HL-60 (cell line): Measurements from ENCODE around the gene ABCA4.

ENCODE experiments used
- DNase-seq, 2 experiments: peaks; one replicate each; pipeline ENCODE4 v3.0.0-alpha.2; 2010 to 2020; ENCODE audit warnings: low read depth in 1 of 2, low spot score in 1 of 2
- H3K27ac ChIP-seq: fragments of 250-450 bp; sonication (Bioruptor Pico); replicated peaks from 2 replicates; pipeline ENCODE4 v1.5.1; 2020; ENCODE audit warnings: mild to moderate bottlenecking, moderate library complexity
- H3K27me3 ChIP-seq: fragments of 250-450 bp; sonication (Bioruptor Pico); 2 replicates; pipeline ENCODE4 v1.5.1; 2021; ENCODE audit warnings: mild to moderate bottlenecking, moderate library complexity; ENCODE audit not compliant: insufficient read depth, poor library complexity, severe bottlenecking
- H3K4me3 ChIP-seq: replicated peaks from 2 replicates; pipeline ENCODE4 v1.5.1; 2011; ENCODE audit warnings: mild to moderate bottlenecking, control low read depth, low read length; ENCODE audit not compliant: insufficient read depth
- GABPA ChIP-seq: IDR thresholded peaks from 2 replicates; pipeline ENCODE4 v1.6.1; 2012; ENCODE audit warnings: low read depth
- POLR2AphosphoS5 ChIP-seq: IDR thresholded peaks from 2 replicates; pipeline ENCODE4 v1.6.1; 2012; ENCODE audit warnings: low read depth
- SPI1 ChIP-seq: IDR thresholded peaks from 2 replicates; pipeline ENCODE4 v1.6.1; 2012; ENCODE audit warnings: low read depth, mild to moderate bottlenecking, borderline replicate concordance
- TF ChIP-seq, protein P1 (sequence below): IDR thresholded peaks from 2 replicates; pipeline ENCODE4 v1.6.1; 2012; ENCODE audit warnings: low read depth; ENCODE audit not compliant: insufficient replicate concordance
- TF ChIP-seq, protein P2 (sequence below): IDR thresholded peaks from one replicate; pipeline ENCODE4 v1.5.1; 2011; ENCODE audit warnings: low read length, control low read depth, inconsistent platforms; ENCODE audit not compliant: insufficient read depth

Gene ABCA4

DNA sequence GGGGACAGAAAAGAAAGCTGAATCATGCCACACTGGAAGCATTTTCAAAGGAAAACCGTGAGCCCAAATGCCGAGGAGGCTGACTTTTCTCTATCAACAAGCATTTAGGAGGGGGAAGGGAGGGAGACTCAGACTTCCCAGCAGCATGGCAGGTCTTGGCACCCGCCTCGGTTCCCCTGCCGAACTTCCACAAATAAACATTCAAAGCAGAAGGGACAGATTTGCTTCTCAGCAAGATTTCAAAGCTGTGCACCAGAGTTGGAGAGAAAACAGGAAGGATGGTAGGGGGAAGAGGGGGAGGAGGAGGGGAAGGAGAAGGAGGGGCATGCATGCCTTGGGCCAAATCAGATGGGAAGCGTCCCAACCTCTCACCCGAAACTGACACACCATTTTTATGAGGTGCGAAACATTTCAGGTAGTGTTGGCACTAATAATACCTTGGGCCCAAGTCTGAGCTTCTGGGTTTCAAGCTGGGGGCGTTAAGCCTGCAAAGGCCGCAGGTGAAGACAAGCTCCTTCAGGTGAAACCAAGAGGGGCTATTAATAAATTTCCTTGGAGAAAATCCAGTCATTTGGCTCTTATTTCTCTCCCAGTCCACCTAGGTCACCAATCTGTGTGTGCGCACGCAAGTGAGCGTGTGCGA lies 26.4 kb downstream of the ABCA4 start:
- H3K4me3 ChIP-seq, result no peak overlapping the region
- TF ChIP-seq SPI1 (no peak), POLR2AphosphoS5 (no peak), GABPA (no peak)
- TF ChIP-seq, protein P1, sequence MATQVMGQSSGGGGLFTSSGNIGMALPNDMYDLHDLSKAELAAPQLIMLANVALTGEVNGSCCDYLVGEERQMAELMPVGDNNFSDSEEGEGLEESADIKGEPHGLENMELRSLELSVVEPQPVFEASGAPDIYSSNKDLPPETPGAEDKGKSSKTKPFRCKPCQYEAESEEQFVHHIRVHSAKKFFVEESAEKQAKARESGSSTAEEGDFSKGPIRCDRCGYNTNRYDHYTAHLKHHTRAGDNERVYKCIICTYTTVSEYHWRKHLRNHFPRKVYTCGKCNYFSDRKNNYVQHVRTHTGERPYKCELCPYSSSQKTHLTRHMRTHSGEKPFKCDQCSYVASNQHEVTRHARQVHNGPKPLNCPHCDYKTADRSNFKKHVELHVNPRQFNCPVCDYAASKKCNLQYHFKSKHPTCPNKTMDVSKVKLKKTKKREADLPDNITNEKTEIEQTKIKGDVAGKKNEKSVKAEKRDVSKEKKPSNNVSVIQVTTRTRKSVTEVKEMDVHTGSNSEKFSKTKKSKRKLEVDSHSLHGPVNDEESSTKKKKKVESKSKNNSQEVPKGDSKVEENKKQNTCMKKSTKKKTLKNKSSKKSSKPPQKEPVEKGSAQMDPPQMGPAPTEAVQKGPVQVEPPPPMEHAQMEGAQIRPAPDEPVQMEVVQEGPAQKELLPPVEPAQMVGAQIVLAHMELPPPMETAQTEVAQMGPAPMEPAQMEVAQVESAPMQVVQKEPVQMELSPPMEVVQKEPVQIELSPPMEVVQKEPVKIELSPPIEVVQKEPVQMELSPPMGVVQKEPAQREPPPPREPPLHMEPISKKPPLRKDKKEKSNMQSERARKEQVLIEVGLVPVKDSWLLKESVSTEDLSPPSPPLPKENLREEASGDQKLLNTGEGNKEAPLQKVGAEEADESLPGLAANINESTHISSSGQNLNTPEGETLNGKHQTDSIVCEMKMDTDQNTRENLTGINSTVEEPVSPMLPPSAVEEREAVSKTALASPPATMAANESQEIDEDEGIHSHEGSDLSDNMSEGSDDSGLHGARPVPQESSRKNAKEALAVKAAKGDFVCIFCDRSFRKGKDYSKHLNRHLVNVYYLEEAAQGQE, result no peak
- TF ChIP-seq, protein P2, sequence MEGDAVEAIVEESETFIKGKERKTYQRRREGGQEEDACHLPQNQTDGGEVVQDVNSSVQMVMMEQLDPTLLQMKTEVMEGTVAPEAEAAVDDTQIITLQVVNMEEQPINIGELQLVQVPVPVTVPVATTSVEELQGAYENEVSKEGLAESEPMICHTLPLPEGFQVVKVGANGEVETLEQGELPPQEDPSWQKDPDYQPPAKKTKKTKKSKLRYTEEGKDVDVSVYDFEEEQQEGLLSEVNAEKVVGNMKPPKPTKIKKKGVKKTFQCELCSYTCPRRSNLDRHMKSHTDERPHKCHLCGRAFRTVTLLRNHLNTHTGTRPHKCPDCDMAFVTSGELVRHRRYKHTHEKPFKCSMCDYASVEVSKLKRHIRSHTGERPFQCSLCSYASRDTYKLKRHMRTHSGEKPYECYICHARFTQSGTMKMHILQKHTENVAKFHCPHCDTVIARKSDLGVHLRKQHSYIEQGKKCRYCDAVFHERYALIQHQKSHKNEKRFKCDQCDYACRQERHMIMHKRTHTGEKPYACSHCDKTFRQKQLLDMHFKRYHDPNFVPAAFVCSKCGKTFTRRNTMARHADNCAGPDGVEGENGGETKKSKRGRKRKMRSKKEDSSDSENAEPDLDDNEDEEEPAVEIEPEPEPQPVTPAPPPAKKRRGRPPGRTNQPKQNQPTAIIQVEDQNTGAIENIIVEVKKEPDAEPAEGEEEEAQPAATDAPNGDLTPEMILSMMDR, result no peak
- peaks cover 17% of the 10 kb centered on the region for H3K27me3 ChIP-seq

DNA sequence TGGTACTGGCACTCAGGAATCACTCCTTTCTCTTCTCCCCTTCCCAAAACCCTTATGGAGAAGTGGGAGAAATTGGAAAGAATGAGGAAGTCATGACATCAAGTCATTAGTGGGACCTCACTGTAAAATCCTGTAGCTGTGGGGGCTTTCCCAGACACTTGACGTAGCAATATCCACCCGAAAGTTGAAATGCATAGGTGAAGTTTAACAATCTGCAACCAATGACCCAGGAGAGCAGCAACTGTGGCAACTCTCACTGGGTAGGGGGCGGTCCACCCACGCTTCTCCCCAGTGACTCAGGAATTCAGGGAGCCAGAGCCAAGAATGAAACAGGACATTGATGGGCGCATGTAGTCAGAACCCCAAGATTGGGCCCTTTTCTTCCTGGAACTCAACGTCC lies 27.0 kb downstream of the ABCA4 start:
- H3K27ac ChIP-seq, result no peak overlapping the region
- no peak overlapping the region for H3K4me3 ChIP-seq
- TF ChIP-seq SPI1, result peak; percentile 33
- no peak for TF ChIP-seq GABPA
- TF ChIP-seq, protein P2, result no peak
- no peak for DNase-seq
- H3K27me3 ChIP-seq, result peaks cover 17% of the 10 kb centered on the region

More for the DNA sequence above, 26.4 kb downstream of the ABCA4 start:
- no peak overlapping the region for H3K27ac ChIP-seq
- DNase-seq, result peak in 1 of 2 experiments; percentile 23

DNA sequence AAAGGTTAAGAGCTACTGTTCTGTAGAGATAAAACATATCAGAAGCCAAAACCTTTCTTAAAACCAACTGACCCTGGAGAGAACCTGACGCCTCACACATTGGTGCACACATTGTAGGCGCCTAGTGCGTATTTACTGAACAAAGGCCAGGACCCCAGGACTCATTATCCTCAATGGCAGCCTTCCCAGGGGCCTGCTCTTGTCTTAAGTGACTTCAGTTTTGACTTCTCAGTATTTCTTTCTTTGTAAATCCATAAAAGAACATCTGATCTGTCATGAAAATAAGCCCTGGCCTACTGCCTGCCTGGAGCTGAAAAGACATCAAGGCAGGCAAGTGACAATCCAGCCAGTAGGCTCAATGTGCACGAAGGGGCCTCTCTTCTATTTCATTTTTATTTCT lies 27.6 kb downstream of the ABCA4 start:
- TF ChIP-seq, protein P2, result no peak
- no peak for TF ChIP-seq GABPA
- Histone ChIP-seq H3K27me3 (peaks cover 17% of the 10 kb centered on the region), H3K4me3 (no peak overlapping the region), H3K27ac (no peak overlapping the region)
- DNase-seq, result no peak

DNA sequence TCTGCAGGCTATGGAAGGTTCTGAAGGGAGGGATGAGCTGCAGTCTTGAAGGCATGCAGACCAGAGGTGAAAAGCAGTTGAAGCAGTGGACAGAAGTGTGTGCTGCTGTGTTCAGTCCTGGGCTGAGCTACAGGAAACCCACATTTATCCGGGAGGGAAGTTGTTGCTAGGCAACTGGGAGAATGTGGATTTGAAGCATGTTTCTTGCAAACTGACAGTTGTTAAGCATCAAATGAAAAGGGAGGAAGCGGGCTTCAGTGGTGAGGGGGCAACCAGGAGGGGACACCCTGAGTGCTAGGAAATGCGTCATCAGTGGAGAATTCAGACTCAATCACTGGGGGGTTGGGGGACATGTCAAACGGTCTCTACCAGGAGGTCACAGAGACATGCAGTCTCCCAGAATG lies 28.7 kb downstream of the ABCA4 start:
- Histone ChIP-seq H3K27ac (no peak overlapping the region), H3K4me3 (no peak overlapping the region), H3K27me3 (peaks cover 17% of the 10 kb centered on the region)
- no peak for DNase-seq
- TF ChIP-seq GABPA (no peak), SPI1 (no peak), POLR2AphosphoS5 (no peak)
- TF ChIP-seq, protein P2, result no peak
- TF ChIP-seq, protein P1, result no peak
